ENCODE measurements around the gene TARM1.
A peak's percentile ranks its signal among the peaks of the same experiment; 100 is the strongest.

The TARM1 gene

GRCh38 chr19:54081032-54081431, at the start of gene TARM1:
TSS of gene TARM1 (minus strand) at chr19:54081365. CDS start at chr19:54081340, 25 bp downstream.
- DNase-seq (ENCODE audit: low read depth) = no peak
- no peak within 1 kb of the TSS for H3K4me3 ChIP-seq (ENCODE audit: low read depth, low read length)

- no peak for DNase-seq (ENCODE audit: low read depth)
- no peak overlapping the region for H3K4me3 ChIP-seq (ENCODE audit: low read depth, low read length)
Observed at GRCh38 chr19:54129617-54129996, 48.4 kb upstream of the TARM1 start.

GRCh38 chr19:54128796-54129616, 47.8 kb upstream of the TARM1 start:
- DNase-seq (ENCODE audit: low read depth) = no peak
- H3K4me3 ChIP-seq (ENCODE audit: low read depth, low read length) = no peak overlapping the region

- no peak overlapping the region for H3K4me3 ChIP-seq (ENCODE audit: low read depth, low read length)
- no peak for DNase-seq (ENCODE audit: low read depth)
Observed at GRCh38 chr19:54128441-54128725, 47.2 kb upstream of the TARM1 start.

GRCh38 chr19:54127688-54128440, 46.7 kb upstream of the TARM1 start:
- no peak for DNase-seq (ENCODE audit: low read depth)
- no peak overlapping the region for H3K4me3 ChIP-seq (ENCODE audit: low read depth, low read length)

- H3K4me3 ChIP-seq (ENCODE audit: low read depth, low read length) = no peak overlapping the region
- DNase-seq (ENCODE audit: low read depth) = no peak
Observed at GRCh38 chr19:54125713-54126112, 44.5 kb upstream of the TARM1 start.

- no peak overlapping the region for H3K4me3 ChIP-seq (ENCODE audit: low read depth, low read length)
- no peak for DNase-seq (ENCODE audit: low read depth)
Observed at GRCh38 chr19:54124393-54124792, 43.2 kb upstream of the TARM1 start.

GRCh38 chr19:54123682-54124081, 42.5 kb upstream of the TARM1 start:
- no peak overlapping the region for H3K4me3 ChIP-seq (ENCODE audit: low read depth, low read length)
- no peak for DNase-seq (ENCODE audit: low read depth)

GRCh38 chr19:54121259-54121658, 40.1 kb upstream of the TARM1 start:
- H3K4me3 ChIP-seq (ENCODE audit: low read depth, low read length) = no peak overlapping the region
- DNase-seq (ENCODE audit: low read depth) = no peak

- peak within 1 kb of the TSS; percentile 94 for H3K4me3 ChIP-seq (ENCODE audit: low read depth, low read length)
- peak; percentile 91 for DNase-seq (ENCODE audit: low read depth)
Observed at GRCh38 chr19:54115109-54116063, 34.2 kb upstream of the TARM1 start, which contains the start of the genes PRPF31 and TFPT. TSS of gene PRPF31 (plus strand) at chr19:54115754. CDS start at chr19:54118279, 2,525 bp downstream. TSS of gene TFPT (minus strand) at chr19:54115657. CDS start at chr19:54115269, 388 bp downstream.

GRCh38 chr19:54114340-54115108, 33.4 kb upstream of the TARM1 start:
- DNase-seq (ENCODE audit: low read depth) = no peak
- H3K4me3 ChIP-seq (ENCODE audit: low read depth, low read length) = peak overlapping the region; percentile 94

GRCh38 chr19:54109651-54110050, 28.5 kb upstream of the TARM1 start:
- no peak for DNase-seq (ENCODE audit: low read depth)
- no peak overlapping the region for H3K4me3 ChIP-seq (ENCODE audit: low read depth, low read length)

GRCh38 chr19:54108496-54108895, 27.3 kb upstream of the TARM1 start:
- no peak overlapping the region for H3K4me3 ChIP-seq (ENCODE audit: low read depth, low read length)
- no peak for DNase-seq (ENCODE audit: low read depth)

- DNase-seq (ENCODE audit: low read depth) = no peak
- H3K4me3 ChIP-seq (ENCODE audit: low read depth, low read length) = no peak overlapping the region
Observed at GRCh38 chr19:54107876-54108490, 26.8 kb upstream of the TARM1 start.

- no peak for DNase-seq (ENCODE audit: low read depth)
- H3K4me3 ChIP-seq (ENCODE audit: low read depth, low read length) = no peak overlapping the region
Observed at GRCh38 chr19:54106716-54107115, 25.6 kb upstream of the TARM1 start.

GRCh38 chr19:54105796-54106195, 24.6 kb upstream of the TARM1 start:
- no peak for DNase-seq (ENCODE audit: low read depth)
- H3K4me3 ChIP-seq (ENCODE audit: low read depth, low read length) = no peak overlapping the region

- no peak for DNase-seq (ENCODE audit: low read depth)
- no peak overlapping the region for H3K4me3 ChIP-seq (ENCODE audit: low read depth, low read length)
Observed at GRCh38 chr19:54104998-54105715, 24.0 kb upstream of the TARM1 start.

All from skeletal muscle cell (primary cell).